GM23248 (cell line): ENCODE results near the gene ANKRD11.

Experiments used
- EZH2 ChIP-seq: fragments of 200-600 bp; sonication (generic); IDR thresholded peaks from 2 replicates; pipeline ENCODE4 v1.6.1; 2018; ENCODE audit warnings: antibody characterized with exemption, mild to moderate bottlenecking; ENCODE audit not compliant: insufficient read depth, poor library complexity, severe bottlenecking
- EZH2phosphoT487 ChIP-seq: fragments of 200-600 bp; sonication (generic); IDR thresholded peaks from 2 replicates; pipeline ENCODE4 v1.6.1; 2018; ENCODE audit warnings: antibody characterized with exemption, moderate library complexity, mild to moderate bottlenecking, low read depth; ENCODE audit not compliant: insufficient read depth

DNA sequence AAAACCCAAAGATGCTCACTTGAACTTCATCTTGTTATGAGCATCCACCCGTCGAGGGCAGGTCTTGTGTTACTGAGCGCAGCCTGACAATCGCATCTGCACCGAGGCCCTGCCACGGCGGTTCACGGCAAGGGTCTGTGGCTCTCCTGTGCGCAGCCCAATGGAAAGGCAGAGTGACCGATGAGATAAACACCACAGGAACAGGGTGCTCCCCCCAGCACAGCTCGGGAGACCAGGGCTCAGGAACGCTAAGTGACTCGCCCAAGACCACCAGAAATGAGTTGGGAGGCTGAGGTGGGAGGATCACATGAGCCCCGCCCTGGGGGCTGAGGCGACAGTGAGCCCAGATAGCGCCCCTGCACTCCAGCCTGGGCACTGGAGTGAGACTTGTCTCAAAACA lies 134.7 kb downstream of the ANKRD11 start:
- no peak for TF ChIP-seq EZH2
- TF ChIP-seq EZH2phosphoT487: no peak
